Measurements from ENCODE around the gene ALDH18A1. TPM values are rescaled to one million over a fixed set of nuclear protein-coding genes. Genes with fewer than 3 reads are reported as not detected.

ALDH18A1 gene
- total RNA-seq, 2 experiments from 2014 or later = 52.0 to 74.3 TPM

Other genes with a start within 250 kb of the ALDH18A1 start
- under 1 TPM; 0.47 to 0.89 TPM for gene SORBS1, start 95.3 kb downstream of the ALDH18A1 start, total RNA-seq
- gene TCTN3, start 37.2 kb upstream of the ALDH18A1 start, total RNA-seq = 10 to 100 TPM; 29.7 to 69.2 TPM
- gene ENTPD1, start 99.5 kb upstream of the ALDH18A1 start, total RNA-seq = 100 to 1,000 TPM; 150 to 395 TPM